ENCODE results near the gene MYO15B. TPM values are rescaled to one million over a fixed set of nuclear protein-coding genes. Genes with fewer than 3 reads are reported as not detected.

The MYO15B gene
- total and polyA plus RNA-seq, 2 donors (not counting 3 experiments of a cell fraction or from before 2014, with no cell fraction given) = 10.2 to 87.8 TPM

GRCh38 chr17:75559958-75560533, 27.6 kb upstream of the MYO15B start:
- Histone ChIP-seq H3K4me1 (ENCODE audit: control insufficient read depth, extremely low read depth, insufficient read depth, low read length) (no peaks in the 10 kb centered on the region), H3K9me1 (replicated peaks; ENCODE audit: control insufficient read depth, extremely low read depth, insufficient read depth, low read length) (no peaks in the 10 kb centered on the region), H3K79me2 (ENCODE audit: control insufficient read depth, insufficient read depth, low read length) (no peaks in the 10 kb centered on the region), H4K20me1 (replicated peaks; ENCODE audit: control insufficient read depth, extremely low read depth, insufficient read depth, low read length) (no peaks in the 10 kb centered on the region), H2AFZ (ENCODE audit: low read depth, low read length) (no peak overlapping the region), H3K27ac (ENCODE audit: insufficient read depth, low read depth, low read length) (no peak overlapping the region), H3K9me3 (replicated peaks; ENCODE audit: control insufficient read depth, insufficient read depth, low read length) (no peaks in the 10 kb centered on the region), H3K9ac (replicated peaks; ENCODE audit: extremely low read depth, insufficient read depth, low read length) (no peak overlapping the region), H3K27me3 (ENCODE audit: control insufficient read depth in 2 of 2, insufficient read depth in 2 of 2, low read length in 2 of 2) (no peaks in the 10 kb centered on the region), H3K4me2 (ENCODE audit: insufficient read depth, low read length) (no peak overlapping the region), H3K4me3 (replicated peaks in 1 of 3; ENCODE audit: insufficient read depth in 1 of 3, low read depth in 1 of 3, low read length in 3 of 3) (no peak overlapping the region), H3K36me3 (ENCODE audit: control insufficient read depth in 2 of 2, extremely low read depth in 1 of 2, insufficient read depth in 2 of 2, low read length in 2 of 2) (no peaks in the 10 kb centered on the region)
- FAIRE-seq (no peak), DNase-seq (ENCODE audit: low read depth, low spot score) (no peak)
- ChIA-PET CTCF (no interaction called here), POLR2A (no interaction called here)
- TF ChIP-seq POLR2AphosphoS5 (IDR thresholded peaks at IDR 0.05; ENCODE audit: insufficient read depth, low read depth, low read length) (no peak), JUN (IDR thresholded peaks at IDR 0.05; ENCODE audit: borderline replicate concordance, insufficient read depth, insufficient read length, low read depth) (no peak), EZH2 (IDR thresholded peaks at IDR 0.05; ENCODE audit: borderline replicate concordance, low read depth, low read length, severe bottlenecking) (no peak), CTCF (IDR thresholded peaks at IDR 0.05; ENCODE audit: extremely low read depth in 1 of 2, insufficient read depth in 1 of 2, low read depth in 1 of 2, low read length in 2 of 2) (no peak), POLR2A (IDR thresholded peaks at IDR 0.05; ENCODE audit: low read depth, low read length) (no peak), FOS (IDR thresholded peaks at IDR 0.05; ENCODE audit: borderline replicate concordance, insufficient read depth, low read length) (no peak), GATA2 (IDR thresholded peaks at IDR 0.05; ENCODE audit: insufficient read depth, insufficient read length, low read depth, low read length) (no peak), MYC (IDR thresholded peaks at IDR 0.05; ENCODE audit: low read depth, low read length) (no peak), MAX (IDR thresholded peaks at IDR 0.05; ENCODE audit: insufficient read depth, insufficient read length) (no peak)
- BruUV-seq (replicated peaks) = no TSS peak
- intact Hi-C loops (cut with micrococcal nuclease) = no loop called here
- dilution Hi-C loops (cut with MboI; ENCODE audit: extremely low pct_ligation_motif_present, low sequenced_read_pairs) = no loop called here
